GM12874 (cell line): ENCODE results near the gene MAST1.

ENCODE experiments used
- TF ChIP-seq, protein P1 (sequence below): IDR thresholded peaks from 2 replicates; pipeline ENCODE4 v1.5.1; 2011; ENCODE audit warnings: low read depth, mild to moderate bottlenecking, control low read depth, low read length, moderate library complexity; ENCODE audit not compliant: insufficient read depth

The MAST1 gene

DNA sequence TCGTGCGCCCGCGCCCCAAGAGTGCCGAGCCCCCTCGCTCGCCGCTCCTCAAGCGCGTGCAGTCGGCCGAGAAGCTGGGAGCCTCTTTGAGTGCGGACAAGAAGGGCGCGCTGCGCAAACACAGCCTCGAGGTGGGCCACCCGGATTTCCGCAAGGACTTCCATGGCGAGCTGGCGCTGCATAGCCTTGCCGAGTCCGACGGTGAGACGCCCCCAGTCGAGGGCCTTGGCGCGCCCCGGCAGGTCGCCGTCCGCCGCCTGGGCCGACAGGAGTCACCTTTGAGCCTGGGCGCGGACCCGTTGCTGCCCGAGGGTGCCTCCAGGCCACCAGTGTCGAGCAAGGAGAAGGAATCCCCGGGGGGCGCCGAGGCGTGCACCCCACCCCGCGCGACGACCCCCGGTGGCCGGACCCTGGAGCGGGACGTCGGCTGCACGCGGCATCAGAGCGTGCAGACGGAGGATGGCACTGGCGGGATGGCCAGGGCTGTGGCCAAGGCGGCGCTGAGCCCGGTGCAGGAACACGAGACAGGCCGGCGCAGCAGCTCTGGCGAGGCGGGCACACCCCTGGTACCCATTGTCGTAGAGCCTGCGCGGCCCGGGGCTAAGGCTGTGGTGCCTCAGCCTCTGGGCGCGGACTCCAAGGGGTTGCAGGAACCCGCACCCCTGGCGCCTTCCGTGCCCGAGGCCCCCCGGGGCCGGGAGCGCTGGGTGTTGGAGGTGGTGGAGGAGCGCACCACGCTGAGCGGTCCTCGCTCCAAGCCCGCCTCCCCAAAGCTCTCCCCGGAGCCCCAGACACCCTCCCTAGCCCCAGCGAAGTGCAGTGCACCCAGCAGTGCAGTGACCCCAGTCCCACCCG is 35.8 kb downstream of the MAST1 start:
- TF ChIP-seq, protein P1, sequence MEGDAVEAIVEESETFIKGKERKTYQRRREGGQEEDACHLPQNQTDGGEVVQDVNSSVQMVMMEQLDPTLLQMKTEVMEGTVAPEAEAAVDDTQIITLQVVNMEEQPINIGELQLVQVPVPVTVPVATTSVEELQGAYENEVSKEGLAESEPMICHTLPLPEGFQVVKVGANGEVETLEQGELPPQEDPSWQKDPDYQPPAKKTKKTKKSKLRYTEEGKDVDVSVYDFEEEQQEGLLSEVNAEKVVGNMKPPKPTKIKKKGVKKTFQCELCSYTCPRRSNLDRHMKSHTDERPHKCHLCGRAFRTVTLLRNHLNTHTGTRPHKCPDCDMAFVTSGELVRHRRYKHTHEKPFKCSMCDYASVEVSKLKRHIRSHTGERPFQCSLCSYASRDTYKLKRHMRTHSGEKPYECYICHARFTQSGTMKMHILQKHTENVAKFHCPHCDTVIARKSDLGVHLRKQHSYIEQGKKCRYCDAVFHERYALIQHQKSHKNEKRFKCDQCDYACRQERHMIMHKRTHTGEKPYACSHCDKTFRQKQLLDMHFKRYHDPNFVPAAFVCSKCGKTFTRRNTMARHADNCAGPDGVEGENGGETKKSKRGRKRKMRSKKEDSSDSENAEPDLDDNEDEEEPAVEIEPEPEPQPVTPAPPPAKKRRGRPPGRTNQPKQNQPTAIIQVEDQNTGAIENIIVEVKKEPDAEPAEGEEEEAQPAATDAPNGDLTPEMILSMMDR: no peak

DNA sequence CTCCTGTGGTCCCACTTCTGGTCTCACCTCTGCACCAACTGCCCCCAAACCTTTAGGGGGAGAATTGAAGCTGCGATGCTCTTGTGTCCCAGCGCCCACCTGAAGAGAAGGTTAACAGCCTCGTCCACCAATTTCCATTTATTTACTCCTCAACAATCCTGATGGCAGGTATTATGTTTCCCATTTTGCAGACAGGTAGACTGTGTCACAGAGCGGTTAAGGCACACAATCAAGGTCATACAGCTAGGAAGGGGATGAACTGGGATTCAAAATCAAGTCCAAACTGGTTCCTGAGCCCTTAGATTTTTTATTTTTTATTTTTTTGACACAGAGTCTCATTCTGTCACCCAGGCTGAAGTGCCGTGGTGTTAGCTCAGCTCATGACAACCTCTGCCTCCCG is 36.8 kb downstream of the MAST1 start:
- TF ChIP-seq, protein P1: no peak

DNA sequence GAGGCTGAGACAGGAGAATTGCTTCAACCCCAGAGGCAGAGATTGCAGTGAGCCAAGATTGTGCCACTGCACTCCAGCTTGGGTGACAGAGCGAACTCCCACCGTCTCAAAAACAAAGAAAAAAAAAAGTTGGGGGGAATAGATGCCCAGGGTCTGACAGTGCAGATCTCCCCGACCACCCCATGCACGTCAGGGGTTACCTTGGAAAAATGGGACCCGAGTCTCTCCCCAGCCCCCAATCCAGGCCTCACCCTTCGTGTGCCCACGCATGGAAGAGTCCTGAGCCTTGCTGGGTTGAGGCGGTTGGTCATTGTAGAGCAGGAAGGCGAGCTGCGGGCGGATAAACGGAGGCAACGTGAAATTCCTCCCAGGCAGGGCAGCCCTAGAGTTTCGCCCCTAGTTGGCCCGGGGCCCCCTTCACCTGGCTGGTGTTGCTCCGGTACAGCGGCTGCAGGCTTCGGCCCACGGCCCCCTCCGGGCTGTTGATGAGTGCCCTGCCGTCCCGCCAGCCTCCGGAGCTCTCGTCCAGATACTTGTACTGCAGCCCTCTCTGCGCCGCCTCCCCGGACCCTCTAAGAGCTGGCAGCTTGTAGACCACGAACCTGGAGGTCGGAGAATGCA is 42.3 kb downstream of the MAST1 start:
- TF ChIP-seq, protein P1: no peak

DNA sequence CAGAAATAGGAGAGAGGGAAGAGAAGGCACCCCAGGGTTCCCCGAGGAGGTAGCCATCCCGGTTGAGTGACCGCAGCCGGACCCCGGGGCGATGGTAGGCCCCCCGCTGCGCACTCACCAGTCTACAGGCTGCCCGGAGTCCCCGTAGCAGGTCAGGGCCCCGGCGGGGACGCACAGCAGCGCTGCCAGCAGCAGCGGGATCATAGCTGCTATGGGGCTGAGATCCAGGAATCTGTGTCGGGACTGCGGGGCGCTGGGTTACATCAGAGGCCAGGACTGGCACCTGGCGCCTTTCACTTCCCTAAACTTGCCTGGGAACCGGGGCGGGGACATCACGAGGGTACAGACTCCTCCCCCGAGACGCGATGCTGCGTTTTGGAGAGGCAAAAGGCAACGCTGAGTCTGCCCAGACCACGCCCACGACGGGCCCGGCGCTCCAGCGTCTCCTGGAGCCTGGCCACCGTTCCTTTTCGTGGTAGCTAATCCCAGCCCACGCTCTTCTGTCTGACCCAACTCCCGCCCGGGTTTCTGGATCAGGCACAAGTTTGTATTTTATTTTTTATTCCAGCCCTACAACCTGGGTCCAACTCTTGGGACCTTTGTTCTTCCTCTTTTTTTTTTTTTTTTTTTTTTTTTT is 43.0 kb downstream of the MAST1 start, which contains the start of gene DNASE2:
Gene DNASE2 (minus strand): TSS at position 278 of the 637 bp plus-strand sequence. CDS start 74 bp downstream, at position 204.
- TF ChIP-seq, protein P1: no peak

DNA sequence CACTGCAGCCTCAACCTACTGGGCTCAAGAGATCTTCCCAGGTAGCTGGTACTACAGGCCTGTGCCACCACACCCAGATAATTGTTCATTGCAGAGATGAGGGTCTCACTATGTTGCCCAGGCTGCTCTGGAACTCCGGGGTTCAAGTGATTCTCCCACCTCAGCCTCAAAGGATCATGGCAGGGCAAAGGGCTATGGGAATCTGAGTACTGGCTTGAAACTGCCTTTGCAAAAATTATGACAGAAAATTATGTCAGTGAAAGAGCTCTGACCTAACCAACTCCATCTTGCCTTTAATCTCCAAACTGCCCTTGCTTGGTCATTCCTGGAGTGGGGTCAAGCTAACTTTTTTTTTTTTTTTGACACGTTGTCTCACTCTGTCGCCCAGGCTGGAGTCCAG is 44.3 kb downstream of the MAST1 start:
- TF ChIP-seq, protein P1: no peak

DNA sequence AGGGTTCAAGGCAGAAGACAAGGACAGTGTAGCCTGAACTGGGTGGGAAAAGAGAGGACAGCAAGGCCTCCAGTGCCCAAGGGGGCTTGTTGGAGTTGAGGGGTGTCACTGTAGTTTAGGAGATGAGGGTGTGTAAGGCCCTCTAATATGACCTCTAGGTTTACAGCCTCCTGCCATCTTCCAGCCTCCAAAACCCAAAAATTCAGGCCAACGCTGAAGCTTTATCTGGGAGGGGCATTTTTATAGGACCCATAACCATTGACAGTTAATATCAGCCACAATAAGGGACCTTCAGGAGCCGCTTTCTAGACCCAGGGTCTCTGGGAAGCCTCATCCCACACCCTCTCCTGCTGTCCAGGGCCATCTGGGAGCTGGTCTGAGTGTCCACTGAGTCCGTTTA is 45.9 kb downstream of the MAST1 start:
- TF ChIP-seq, protein P1: no peak

DNA sequence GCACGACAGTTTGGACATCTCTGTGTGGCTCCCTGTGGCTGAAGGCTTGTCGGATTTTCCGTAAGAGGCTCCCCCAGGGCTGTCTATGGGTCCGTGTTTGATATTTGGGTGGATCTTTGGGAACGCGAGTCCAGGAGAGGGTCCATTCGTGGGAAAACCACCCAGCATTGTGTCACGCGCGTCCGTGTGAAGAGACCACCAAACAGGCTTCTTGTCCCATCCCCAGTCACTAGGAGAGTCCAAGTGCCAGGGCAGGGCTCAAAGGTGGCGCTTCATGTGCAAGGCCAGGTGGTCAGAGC is 46.3 kb downstream of the MAST1 start:
- TF ChIP-seq, protein P1: no peak
